Stimulated activated CD4-positive, alpha-beta T cell treated with anti-CD3 and anti-CD28 coated beads, Interleukin-15, amount 100 ng/mL, for 1 hour (primary cell): ENCODE data around the gene ZNF670.

Source experiments
- DNase-seq, 2 donors: peaks; one replicate each; pipeline ENCODE4 v3.0.0-alpha.2; 2020; ENCODE audit warnings: low read depth in 1 of 2, low spot score in 1 of 2

Gene ZNF670

GRCh38 chr1:247104965-247105364, 26.4 kb upstream of the ZNF670 start:
- no peak for DNase-seq

GRCh38 chr1:247103859-247104591, 25.4 kb upstream of the ZNF670 start, which contains the start of gene ZNF669:
TSS of gene ZNF669 (minus strand) at chr1:247104356. CDS start at chr1:247104199, 157 bp downstream.
- DNase-seq: peak; percentile 76 to 89

- DNase-seq: no peak
These were observed 23.8 kb upstream of the ZNF670 start for GRCh38 chr1:247102381-247102780.

DNA sequence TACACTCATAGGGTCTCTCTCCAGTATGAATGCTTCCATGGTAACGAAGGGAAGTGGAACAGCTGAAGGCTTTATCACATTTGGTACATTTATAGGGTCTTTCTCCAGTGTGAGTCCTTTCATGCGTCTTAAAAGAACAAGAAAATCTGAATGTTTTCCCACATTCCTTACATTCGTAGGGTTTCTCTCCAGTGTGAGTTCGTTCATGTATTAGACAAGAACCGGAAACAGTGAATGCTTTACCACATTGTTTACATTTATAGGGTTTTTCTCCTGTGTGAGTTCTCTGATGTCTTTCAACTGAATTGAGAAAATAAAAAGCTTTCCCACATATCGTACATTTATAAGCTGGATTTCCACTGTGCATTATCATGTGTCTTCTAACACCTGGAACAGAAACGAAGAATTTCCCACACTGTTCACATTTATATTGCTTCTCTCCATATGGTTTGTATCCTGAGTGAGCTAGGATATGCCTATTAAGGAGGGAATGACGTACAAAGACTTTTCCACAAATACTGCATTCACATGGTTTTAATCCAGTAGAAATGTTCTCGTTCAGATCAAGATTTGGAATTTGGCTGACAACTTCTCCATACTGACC, 22.2 kb upstream of the ZNF670 start:
- no peak for DNase-seq

DNA sequence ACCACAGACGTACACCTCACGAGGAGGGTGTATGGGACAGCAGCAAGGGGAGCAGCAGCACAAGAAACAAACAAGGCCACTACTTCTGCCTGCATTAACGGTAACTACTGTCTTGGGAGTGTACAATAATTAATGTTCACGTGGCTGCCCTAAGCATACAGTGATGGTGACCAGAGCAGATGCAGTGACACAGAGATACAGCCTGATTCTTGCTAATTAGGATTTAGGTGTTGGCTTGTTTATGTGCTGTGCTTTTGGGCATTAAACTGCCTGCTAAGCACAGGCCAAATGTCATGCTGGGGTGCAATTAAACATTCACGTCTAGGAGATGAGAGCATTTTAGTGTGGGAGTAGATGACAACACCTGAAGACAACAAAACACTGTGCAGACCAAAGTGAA, 18.3 kb upstream of the ZNF670 start:
- DNase-seq: no peak

- DNase-seq: no peak
These were observed 17.9 kb upstream of the ZNF670 start for GRCh38 chr1:247096544-247096943.

GRCh38 chr1:247096112-247096511, 17.5 kb upstream of the ZNF670 start:
- DNase-seq: no peak

DNA sequence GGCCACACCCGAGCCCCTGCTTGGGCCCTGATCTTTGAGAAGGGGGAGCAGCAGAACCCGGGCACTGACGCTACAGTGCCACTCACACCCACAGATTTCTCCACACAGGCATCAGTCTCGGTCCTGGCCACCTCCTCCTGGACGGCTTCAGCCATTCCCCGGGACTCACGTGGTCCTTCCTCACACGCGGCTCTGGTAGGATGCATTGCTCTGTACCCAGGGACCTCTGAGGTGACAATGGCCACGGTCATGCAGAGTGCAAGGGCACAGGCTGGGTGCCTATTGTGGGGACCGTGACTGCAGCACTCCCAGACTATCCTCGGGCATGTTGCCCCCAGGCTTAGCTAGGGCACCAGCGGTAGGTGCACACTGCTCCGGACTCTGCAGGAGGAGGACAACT, 11.8 kb upstream of the ZNF670 start:
- DNase-seq: no peak

GRCh38 chr1:247089616-247090375, 11.2 kb upstream of the ZNF670 start:
- no peak for DNase-seq

- DNase-seq: no peak
These were observed 10.4 kb upstream of the ZNF670 start for GRCh38 chr1:247088967-247089366.

DNA sequence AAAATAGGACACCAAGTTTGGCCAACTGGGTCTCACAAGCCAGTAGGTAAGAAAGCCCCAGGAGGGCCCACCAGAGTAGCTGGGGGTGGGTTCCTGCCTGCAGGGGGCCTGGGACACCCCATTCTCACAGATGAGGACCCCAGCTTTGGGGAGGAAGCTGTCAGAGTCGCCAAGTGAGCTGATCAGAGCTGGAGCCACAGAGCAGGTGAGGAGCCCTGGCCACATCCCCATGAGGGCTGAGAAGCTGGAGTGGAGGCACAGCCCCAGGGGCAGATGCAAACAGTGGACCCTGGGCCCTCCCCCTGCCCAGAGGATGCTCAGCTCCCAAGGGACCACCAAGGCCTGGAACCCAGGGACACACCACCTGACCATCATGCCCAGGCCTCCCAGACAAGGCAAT, 8.6 kb upstream of the ZNF670 start:
- DNase-seq: no peak

- DNase-seq: no peak
These were observed 6.7 kb upstream of the ZNF670 start for GRCh38 chr1:247085310-247085709.

DNA sequence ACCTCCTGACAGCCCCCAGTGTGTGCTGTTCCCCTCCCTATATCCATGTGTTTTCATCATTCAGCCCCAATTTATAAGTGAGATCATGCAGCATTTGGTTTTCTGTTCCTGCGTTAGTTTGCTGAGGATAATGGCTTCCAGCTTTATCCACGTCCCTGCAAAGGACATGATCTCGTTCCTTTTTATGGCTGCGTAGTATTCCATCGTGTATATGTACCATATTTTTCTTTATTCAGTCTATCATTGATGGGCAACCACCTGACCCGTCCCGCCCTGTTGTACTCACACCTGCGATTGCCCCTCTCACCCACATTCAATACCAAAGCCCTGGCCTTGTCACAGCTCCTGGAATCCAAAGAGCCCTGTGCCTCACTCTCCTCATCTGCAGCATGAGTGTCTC, 6.2 kb upstream of the ZNF670 start:
- DNase-seq: no peak

GRCh38 chr1:247079141-247079874, 697 bp upstream of the ZNF670 start:
- no peak for DNase-seq

DNA sequence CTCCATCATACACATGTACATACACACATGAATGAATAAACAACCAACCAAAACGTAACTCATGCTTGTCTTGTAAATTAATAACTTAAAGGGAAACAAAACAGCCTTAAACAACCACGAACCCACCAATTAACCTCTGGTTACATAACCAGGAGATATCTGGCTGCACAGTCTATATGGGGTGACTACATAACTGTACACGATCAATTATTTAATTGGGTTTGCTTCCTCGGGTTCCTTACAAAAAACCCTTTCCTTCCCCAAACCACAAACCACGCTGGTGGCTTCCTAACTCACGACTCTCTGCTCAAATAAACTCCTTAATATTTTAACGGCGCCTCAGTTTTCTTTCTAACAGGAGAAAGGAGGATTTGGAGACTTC, 744 bp downstream of the ZNF670 start:
- DNase-seq: no peak

- DNase-seq: no peak
These were observed 1.4 kb downstream of the ZNF670 start for GRCh38 chr1:247077213-247077612.

GRCh38 chr1:247070645-247071044, 8.0 kb downstream of the ZNF670 start:
- no peak for DNase-seq

DNA sequence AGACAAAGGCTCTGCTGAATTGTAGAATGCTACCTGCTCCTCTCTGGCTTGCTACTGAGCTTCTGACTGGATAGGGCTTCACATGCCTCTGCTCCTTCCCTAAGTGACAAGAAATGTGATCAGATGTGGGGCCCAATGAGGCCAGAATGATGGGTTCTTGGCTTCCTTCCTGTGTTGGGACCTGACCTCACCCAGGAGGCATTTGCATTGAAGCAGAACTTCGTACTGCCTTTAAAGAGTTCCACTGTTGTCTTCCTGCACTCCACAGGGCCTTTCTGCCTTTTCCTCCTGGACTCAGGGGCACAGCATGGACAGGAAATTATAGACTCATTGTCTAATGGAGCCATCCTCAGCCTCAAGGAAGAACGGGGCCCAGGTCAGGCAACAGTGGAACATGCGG, 14.3 kb downstream of the ZNF670 start:
- DNase-seq: no peak

GRCh38 chr1:247060771-247061170, 17.8 kb downstream of the ZNF670 start:
- DNase-seq: no peak

DNA sequence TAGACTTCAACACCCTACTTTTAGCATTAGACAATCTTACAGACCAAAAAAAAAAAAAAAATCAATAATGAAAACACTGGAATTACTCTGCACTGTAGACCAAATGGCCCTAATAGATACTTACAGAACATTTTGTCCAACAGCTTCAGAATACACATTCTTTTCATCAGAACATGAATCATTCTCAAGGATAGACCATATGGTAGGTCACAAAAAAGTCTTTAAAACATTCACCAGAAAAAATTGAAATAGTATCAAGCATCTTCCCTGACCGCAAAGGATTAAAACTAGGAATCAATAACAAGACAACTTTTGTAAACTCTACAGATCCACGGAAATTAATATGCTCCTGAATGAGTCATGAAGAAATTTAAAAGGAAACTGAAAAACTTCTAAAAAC, 22.5 kb downstream of the ZNF670 start:
- DNase-seq: no peak

GRCh38 chr1:247054992-247055415, 23.6 kb downstream of the ZNF670 start:
- no peak for DNase-seq

- DNase-seq: no peak
These were observed 30.9 kb downstream of the ZNF670 start for GRCh38 chr1:247047702-247048101.
